Fibroblast of the aortic adventitia (primary cell): ENCODE data around the gene INHA. TPM values are rescaled to one million over a fixed set of nuclear protein-coding genes. Genes with fewer than 3 reads are reported as not detected.

Experiments
- DNase-seq: peaks from one replicate; pipeline ENCODE4 v3.0.0-alpha.2; 2010; ENCODE audit warnings: low read depth
- H3K4me3 ChIP-seq: 2 replicates; pipeline ENCODE4 v1.5.1; 2011; ENCODE audit warnings: low read depth, mild to moderate bottlenecking, control low read depth, low read length, moderate library complexity
- CTCF ChIP-seq: IDR thresholded peaks from 2 replicates; pipeline ENCODE4 v1.5.1; 2011; ENCODE audit warnings: mild to moderate bottlenecking, low read length, control low read depth, inconsistent platforms; ENCODE audit not compliant: insufficient read depth
- small RNA-seq: library from RNA; depleted of rRNA; stranded (forward); fragments of <200 nt; gene quantifications from one replicate; pipeline ENCODE3, GENCODE V24; 2012
- total RNA-seq: library from RNA; depleted of rRNA; stranded (reverse); fragments of >200 nt; gene quantifications from 2 replicates; pipeline ENCODE4 v1.2.3, GENCODE V29; 2012; ENCODE audit warnings: low replicate concordance

INHA gene
- total RNA-seq, 1 donor: 0.18 TPM

DNA sequence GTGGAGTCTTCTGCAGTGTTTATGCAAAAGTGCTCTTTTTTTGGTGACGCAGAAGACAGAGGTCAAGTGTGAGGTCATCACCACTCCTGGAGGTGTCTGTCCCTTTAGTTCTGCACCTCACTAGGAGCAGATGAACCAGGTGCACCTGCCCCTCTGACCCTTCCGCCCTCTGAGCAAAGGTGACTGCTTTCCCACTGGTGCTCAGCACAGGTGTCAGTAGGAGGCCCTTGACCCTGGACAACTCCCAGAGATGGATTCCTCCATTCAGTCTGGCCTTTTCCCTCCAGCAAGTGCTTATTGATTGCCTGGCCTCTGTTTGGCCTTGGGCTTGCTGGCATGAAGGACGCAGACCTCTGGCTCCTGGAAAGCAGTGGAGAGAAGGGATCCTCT is 46.6 kb downstream of the INHA start:
- DNase-seq: no peak
- no peak for TF ChIP-seq CTCF
- H3K4me3 ChIP-seq: no peak overlapping the region

DNA sequence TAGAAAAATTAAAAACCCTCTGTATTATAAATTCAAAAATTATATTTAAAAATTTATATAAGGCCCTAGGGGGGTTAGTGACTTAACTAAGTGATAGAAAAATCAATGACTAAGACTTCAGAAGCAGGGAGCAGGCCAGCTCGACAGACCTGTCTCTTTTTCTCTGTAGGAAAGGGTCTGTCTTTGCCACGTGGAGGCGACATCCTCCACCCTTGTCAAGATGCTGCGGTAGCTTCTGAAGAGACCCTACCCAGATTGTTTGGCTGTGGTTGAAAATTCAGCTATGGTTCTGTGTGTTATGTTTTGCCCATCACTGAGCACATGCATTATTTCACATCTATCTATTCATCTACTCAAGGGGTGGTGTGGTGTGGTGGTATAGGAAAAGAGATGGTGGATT is 47.1 kb downstream of the INHA start:
- no peak for DNase-seq
- H3K4me3 ChIP-seq: no peak overlapping the region
- no peak for TF ChIP-seq CTCF

GRCh38 chr2:219620546-219620945 is 48.4 kb downstream of the INHA start:
- no peak for TF ChIP-seq CTCF
- no peak overlapping the region for H3K4me3 ChIP-seq
- no peak for DNase-seq

DNA sequence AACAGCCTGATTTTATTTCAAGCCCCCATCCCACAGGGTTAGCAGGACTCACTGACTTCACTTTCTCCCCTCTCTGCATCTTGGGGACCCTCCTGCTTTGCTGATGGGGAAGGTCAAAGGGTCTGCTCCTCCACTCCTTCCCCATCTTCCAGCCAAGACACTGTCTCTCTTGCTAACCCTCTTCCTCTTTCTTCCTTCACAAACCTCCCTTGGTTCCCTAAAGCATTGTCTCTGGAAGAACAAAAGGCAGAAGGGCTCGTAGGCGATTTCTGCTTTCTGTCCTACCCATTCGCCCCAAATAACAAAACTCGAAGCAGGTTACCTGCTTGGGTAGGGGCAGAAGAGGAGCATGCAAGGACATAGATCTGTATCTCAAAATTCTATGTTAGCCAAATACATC is 49.8 kb downstream of the INHA start:
- no peak for DNase-seq
- H3K4me3 ChIP-seq: no peak overlapping the region
- TF ChIP-seq CTCF: no peak

- no peak overlapping the region for H3K4me3 ChIP-seq
- DNase-seq: peak; percentile 9
- TF ChIP-seq CTCF: no peak
Measured at GRCh38 chr2:219622472-219622871, 50.4 kb downstream of the INHA start.

- DNase-seq: no peak
- no peak for TF ChIP-seq CTCF
- H3K4me3 ChIP-seq: no peak overlapping the region
Measured at GRCh38 chr2:219624565-219624964, 52.5 kb downstream of the INHA start.

DNA sequence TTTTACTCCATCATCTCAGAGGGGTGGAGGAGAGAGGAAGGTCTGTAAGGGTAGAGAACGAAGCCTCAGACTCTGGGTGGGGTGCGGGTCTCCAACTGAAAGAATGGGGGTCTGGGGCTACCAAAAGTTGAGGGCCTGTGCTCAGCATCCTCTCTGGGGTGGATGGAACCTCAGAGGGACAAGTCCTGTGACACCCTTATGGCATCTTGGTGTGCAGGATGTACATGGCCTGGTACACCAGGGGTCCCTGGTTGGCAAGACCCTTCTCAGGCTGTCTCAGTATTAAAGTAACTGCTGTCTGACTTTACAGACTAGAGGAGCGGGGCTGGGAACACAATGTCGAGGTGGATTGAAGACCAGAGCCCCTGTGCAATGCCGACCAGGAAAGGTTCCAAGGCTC is 53.1 kb downstream of the INHA start:
- H3K4me3 ChIP-seq: no peak overlapping the region
- no peak for TF ChIP-seq CTCF
- DNase-seq: no peak

Small RNAs within 50 kb of the gene (small RNA-seq; reads per million reads assigned to genes)
- gene MIR3132 (not detected), gene RN7SKP213 (not detected)

Other genes with a start within 250 kb of the INHA start
- gene RESP18, start 239.6 kb upstream of the INHA start, total RNA-seq: not detected in 2 replicates
- gene DNPEP, start 184.4 kb upstream of the INHA start, total RNA-seq: 33.2 and 55.0 TPM in 2 replicates
- gene DES, start 153.9 kb upstream of the INHA start, total RNA-seq: 3.3 and 4.7 TPM in 2 replicates
- 22.7 and 36.1 TPM in 2 replicates for gene SPEG, start 137.5 kb upstream of the INHA start, total RNA-seq
- gene GMPPA, start 73.4 kb upstream of the INHA start, total RNA-seq: 16.6 and 66.3 TPM in 2 replicates
- not detected in 2 replicates for gene ASIC4, start 57.8 kb upstream of the INHA start, total RNA-seq
- gene CHPF, start 28.5 kb upstream of the INHA start, total RNA-seq: 62.4 and 271 TPM in 2 replicates
- 1.1 and 2.8 TPM in 2 replicates for gene TMEM198, start 28.3 kb upstream of the INHA start, total RNA-seq
- gene OBSL1, start 771 bp upstream of the INHA start, total RNA-seq: 39.2 and 90.4 TPM in 2 replicates
- gene STK11IP, start 25.5 kb downstream of the INHA start, total RNA-seq: 11.7 and 12.3 TPM in 2 replicates
- 2.5 and 14.7 TPM in 2 replicates for gene SLC4A3, start 55.3 kb downstream of the INHA start, total RNA-seq